Stimulated activated CD8-positive, alpha-beta memory T cell treated with anti-CD3 and anti-CD28 coated beads, Interleukin-4, amount 100 ng/mL, for 1 hour (primary cell): ENCODE data around the gene BNIP1.

ENCODE experiments used
- DNase-seq, 2 donors: peaks; one replicate each; pipeline ENCODE4 v3.0.0-alpha.2; 2020; ENCODE audit warnings: low read depth in 2 of 2, low spot score in 1 of 2

Gene BNIP1

DNA sequence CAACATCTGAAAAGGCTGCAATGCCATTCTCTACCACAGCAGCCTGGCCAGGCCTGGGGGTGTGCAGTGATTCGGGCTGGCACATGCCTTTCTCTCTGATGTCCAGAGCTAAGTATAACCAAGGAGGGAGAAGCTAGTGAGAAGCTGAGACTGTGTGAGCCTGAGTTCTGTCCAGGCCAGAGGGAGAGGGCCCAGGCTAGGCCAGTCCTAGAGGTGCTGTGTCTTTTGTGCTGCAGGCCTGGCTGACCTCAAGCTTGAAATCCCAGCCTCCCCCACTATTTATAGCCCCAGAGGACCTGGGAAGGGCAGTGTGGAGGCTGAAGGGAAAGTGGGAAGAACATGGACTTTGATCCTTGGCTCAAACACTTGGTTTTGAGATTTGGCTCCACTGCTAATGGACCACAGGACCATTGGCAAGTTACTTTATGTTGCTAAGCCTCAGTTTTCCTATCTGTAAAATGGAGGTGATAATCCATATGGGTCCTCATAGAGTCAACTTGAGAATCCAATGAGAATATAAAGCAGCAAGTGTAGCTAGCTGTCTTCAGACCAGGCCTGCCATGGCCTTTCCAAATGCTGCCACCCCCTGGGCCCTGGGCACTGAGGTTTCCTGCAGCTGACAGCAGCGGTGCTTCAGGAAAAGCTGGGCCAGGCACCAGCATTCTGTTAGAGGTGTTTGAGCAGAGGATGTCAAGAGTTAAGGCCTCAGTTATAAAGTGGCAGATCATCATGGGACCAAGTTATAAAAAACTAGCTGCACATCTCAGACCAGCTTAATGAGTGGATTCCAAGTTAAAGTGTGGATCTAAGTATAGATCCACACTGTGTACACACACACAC lies 21.1 kb downstream of the BNIP1 start:
- DNase-seq = no peak

DNA sequence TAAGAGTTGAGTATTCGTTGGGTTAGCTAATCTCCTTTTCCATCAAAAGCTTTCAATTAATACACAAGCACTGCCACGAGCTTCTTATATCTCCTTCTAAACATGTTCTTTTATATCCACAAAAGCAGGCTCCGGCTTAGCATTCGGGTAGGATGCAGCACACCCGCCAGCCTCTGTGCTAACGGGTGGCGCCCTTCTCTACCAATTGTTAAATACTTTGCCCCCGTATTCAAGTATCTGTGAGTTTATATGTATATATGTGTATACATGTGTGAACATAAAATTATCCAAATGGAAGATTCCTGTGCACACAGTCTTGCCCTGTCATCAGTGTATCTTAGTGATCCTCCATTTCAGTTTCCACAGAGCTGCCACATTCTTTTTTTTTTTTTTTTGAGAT lies 27.8 kb downstream of the BNIP1 start:
- DNase-seq = no peak

DNA sequence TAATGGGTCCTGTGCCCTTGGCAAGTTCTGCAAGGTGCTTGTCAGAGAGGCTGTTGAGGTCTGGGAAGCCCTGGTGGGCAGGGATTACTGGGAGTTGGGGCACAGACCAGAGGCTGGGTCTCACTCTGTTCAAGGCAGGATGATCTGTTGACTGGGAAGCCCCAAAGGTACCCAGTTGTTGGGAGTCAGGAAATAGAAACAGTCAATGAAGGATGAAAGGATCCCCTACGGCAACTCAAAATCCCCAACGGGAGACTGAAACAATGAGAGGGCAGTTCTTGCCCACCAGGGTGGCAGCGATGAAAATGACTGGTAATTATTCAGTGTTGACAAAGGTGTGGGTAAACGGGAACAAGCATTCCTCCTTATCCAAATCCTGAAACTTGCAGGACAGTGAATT lies 31.2 kb downstream of the BNIP1 start:
- DNase-seq = no peak

DNA sequence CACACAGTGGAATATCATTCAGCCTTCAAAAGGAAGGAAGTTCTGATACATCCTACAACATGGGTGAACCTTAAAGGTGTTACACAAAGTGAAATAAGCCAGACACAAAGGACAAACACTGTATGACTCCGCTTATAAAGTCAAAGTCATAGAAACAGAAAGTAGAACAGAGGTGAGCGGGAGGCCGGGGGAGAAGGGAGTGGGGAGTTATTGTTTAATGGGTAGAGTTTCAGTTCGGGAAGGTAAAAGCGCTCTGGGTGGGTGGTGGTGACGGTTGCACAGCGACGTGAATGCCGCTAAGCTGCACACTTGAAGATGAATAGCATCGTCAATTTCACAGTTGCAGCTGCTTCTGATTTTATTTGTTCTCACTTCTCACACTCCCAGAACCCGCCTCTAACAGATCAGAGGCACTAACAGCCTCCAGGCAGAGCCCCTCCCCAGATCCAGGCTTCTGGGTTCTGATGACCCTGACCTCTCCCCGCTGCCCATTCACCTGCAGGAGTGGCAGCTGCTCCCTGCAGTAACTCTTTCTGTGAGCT lies 34.1 kb downstream of the BNIP1 start:
- DNase-seq = no peak

DNA sequence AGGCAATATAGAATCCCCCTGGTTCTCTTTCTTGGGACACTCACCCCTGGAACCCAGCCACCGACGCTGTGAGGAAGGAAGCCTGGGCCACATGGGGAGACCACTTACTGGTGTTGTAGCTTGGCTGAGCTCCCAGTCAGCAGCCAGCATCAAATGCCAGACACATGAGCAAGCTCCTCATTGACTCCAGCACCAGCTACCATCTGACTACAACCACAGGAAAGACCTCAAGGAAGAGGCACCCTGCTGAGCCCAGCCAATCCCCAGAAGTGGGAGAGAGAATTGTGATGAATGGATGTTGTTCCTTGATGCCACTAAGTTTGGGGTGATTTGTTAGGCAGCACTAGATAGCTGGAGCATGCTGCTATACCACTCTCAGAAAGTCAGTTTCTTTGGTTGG lies 36.0 kb downstream of the BNIP1 start:
- DNase-seq = no peak

DNA sequence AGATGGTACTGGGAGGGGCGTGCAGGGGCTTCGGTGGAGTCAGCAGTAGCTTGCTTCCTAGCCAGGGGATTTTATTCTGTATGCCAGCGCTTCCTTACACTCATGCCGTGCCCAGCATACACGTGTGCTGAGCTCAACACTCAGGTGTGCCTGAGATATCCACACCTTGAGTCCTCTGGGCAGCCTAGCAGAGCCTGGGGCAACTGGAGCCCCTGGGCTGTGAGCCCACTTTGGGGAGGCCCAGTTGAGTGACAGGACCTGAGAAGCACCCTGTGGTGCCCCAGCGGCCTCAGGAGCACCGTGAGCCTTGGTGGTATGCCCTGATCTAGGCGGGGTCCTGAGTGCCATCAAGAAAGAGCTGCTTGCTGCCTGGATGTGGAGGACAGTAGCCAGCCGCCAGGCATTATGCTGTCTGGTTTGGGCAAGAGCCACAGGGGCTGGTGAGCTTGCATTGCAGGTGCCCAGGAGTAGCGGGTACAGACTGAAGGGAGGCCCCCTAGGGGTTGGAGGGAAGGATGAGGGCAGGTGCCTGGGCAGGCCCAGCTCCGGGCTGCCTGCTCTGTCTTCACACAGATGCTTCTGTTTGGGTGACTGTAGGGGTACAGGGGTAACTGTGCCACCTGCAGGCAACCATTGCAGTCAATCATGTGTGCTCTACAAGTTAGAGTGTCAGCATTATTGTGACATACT lies 42.9 kb downstream of the BNIP1 start:
- no peak for DNase-seq

DNA sequence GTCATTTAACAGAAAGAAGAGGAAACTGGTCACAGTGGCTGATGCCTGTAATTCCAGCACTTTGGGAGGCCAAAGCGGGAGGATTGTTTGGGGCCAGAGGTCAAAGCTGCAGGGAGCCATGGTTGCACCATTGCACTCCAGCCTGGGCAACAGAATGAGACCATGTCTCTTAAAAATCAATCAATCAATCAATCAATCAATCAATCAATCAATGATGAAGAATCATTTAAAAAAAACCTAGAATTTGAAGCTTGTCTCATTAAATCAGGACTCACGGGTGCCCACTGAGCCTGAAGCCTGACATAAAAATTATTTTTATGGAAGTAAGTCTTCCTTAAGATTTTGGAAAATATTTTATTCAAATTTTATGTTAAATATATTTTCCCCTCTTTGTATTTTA lies 43.9 kb downstream of the BNIP1 start:
- DNase-seq = no peak

DNA sequence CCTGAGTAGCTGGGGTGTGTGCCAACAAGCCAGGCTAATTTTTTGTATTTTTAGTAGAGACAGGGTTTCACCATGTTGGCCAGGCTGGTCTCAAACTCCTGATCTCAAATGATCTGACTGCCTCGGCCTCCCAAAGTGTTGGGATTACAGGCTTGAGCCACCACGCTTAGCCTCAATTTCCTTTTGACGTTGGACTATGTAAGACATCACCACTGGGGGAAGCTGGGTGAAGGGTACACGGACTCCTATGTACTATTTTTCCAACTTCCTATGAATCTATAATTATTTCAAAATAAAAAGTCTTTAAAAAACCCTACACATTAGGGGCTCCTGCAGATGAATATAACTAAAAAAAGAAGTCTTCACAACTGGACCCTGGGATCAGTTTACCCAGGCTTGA lies 46.7 kb downstream of the BNIP1 start:
- no peak for DNase-seq

DNA sequence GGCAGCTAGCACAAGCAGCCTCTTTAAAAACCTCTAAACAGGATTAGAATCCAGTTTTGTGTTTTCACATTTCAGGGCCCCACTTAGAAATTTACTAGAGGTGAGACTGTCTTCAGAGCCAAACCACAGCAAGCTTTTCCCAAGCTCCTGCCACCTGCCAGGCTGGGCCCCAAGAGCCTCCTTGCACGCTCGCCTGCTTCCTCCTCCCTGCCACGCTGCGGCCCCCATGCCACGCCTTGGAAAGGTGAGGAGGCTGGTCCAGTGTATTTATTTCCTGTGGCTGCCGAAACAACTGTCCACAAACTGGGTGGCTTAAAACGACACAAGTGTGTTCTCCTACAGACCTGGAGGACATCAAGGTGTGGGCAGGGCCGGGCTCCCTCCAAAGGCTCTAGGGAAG lies 47.2 kb downstream of the BNIP1 start:
- no peak for DNase-seq

DNA sequence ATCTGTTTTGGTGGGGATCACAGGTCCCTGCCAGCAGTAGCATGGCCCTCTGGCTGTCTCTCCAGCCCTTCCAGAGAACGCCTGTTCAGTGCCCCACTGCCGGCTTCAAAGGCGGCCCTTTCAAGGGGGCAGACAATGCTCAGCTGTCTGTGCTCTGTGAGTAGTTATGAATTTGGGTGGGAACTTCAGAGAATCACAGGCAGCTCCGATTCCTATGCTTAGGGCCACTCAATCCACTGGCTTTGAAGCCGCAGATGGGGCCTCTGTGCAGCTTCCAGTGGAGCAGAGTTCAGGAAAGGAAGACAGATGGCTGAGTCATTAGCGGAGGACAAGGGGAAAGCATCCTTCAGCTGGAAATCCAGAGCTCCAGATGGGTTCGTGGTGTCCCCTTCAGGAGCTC lies 48.2 kb downstream of the BNIP1 start:
- no peak for DNase-seq

DNA sequence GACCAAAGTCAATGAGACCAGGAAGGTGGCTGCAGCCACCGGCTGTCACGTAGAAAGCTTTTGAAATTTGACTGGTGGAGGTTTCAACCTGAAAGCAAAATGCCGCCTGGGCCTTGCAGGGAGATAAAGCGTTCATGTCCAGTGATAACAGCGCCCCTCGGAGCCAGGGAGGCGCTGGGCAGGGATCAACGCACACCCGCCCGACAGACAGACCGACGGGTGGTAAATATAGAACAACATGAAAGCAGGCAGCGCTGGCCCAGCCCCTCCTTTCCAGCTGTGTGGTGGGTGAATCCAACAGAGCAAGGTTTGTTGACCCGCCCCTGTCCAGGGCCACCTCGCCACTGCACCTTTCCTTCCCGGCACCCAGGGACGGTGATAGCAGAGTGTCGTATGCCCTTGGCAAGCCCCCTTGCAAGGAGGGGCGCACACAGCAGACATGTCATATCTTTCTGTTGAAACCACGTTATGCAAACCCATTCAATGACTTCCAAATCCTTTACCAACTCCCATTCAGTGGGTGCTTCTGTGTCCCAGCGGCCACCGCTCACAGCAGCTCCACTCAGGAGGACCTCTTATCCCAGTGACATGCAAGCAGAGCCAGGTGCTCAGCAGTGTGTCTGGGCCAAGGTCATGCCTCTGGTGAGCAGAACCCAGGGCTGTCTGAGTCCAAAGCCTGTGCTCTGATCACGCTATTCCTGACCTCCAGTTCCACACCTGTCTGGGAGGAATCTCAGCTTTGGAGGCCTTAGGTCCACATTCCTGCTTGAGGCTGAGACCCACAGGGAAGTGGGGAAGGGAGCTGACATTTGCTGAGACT lies 52.0 kb downstream of the BNIP1 start:
- DNase-seq = no peak

DNA sequence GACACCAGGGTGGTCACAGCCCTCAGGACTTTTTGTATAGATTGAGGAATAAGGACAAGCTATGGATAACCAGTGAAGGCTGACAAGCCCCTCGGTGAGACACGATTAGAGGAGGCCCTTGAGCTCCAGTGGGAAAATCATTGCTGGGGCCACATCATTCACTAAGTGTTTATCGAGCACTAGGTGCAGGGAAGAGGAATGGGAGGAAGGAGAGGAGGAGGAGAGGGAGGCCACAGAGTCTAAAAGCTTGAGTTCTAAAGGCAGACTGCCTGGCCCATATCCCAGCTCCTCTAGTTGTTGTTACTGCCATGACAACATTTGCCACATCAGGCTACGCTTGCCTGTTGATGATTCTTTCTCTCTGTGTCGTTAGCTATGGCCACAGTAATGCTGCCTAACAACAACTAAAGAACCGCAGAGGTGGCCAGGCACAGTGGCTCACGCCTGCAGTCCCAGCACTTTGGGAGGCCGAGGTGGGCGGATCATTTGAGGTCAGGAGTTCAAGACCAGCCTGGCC lies 53.1 kb downstream of the BNIP1 start:
- DNase-seq = no peak

DNA sequence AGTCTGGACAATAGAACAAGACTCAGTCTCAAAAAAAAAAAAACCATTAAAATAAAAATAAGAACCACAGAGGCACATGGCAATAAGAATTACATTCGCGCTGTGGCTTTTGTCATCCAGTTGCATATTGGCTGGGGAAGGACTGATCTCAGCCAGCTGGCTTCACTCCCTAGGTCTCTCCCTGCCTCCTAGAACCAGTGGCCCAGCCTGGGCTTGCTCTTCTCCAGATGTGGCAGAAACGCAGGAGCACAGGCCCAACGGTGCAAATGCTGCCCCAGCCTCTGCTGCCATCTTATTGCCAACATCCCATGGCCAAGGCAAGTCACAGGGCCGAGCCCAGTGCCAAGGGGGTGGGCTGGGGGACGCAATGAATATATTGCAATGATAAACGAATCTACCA lies 53.7 kb downstream of the BNIP1 start:
- DNase-seq = no peak

DNA sequence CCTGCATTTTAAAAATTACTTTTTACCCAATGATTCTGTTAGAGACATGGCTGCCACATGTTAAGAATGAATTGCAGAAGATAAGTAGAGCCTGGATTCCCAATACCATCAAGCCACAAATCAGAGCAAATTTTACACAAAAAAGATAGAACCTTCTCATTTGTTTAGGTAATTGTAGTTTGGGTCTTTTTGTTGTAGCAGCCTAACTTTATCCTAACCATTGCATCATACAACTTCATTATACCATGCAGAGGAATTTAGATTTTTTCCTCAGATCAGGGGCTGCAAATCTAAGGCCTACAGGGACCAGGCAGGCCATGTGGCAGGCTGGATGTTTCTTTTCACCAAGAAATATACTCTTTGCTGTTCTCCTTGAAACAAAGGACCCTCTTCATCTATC lies 56.0 kb downstream of the BNIP1 start:
- DNase-seq = no peak

DNA sequence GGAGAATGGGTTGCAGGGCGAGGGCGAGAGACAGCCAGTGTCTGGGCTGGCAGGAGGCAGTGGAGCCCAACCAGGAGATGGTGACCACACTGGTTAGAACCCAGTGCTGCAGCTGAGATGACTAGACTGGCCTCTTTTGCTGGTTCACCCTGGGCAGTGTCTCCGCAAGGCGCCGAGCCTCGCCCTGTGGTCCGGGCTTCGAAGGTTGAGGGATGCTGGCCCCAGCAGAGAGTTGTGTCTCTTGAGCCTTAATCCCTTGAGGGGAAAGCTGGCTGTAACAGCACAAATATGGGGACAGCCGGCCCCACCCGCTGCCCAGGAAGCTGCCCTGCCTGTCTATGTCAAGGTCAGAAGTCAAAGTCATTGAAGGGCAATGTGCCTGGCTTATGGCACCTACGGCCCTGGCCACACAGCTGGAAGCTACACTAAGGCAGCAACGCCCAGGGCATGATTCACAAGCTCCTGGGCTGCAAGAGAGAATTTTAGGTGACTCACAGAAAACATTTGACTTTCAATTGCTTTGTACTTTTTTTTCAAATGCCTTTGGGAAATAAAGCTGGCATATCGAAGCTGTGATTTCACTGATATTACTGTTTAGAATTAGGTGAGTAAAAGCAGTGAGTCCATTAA lies 57.4 kb downstream of the BNIP1 start:
- DNase-seq = no peak

DNA sequence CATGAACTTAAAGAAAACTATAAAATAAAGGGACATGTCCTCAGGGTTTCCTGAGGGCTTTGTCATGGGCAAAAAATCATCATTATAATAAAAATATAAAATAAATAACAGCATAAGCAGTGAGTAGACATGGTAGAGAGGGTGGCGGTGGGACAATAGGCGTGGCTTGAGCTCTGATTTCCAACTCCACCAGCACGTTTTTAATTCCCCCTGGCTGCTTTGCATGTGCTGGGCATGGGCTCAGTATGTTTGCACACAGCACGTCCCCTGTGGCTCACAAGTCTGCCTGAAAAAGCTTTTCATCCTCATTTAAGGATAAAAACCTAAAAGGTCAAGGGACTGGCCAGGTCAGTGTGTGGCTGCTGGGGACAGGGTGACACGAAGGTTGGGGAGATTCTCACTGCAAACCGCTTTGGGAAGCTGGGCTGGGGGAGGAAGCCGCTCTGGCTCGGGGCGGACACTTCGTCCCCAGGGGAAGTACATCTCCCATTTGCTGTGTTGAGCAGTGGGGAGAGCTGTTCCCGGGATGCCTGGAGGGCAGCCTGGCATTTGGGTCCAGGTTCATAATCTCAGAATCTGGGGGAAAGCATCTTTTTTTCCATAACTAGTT lies 58.0 kb downstream of the BNIP1 start:
- DNase-seq = no peak

DNA sequence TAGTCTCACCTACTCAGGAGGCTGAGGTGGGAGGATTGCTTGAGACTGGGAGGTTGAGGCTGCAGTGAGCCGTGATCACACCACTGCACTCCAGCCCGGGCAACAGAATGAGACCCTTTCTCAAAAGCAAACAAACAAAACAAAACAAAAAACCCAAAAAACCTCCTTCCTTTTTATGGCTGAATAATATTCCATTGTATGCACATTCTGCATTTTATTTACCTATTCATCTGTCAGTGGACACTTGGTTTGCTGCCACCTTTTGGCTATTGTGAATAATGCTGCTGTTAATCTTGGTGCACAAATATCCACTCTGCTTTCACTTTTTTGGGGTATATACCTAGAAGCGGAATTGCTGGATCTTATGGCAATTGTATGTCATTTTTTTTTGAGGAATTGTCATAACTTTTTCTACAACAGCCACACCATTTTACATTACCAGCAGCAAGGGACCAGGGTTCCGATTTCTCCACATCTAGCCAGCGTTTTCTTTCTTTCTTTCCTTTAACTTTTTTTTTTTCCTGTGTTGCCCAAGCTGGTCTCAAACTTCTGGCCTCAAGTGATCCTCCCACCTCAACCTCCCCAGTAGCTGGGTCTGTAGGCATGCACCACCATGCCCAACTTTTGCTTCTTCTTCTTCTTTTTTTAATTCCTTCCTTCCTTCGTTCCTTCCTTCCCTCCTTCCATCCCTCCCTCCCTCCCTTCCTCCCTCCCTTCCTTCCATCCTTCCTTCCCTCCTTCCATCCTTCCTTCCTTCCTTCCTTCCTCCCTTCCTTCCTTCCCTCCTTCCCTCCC lies 60.1 kb downstream of the BNIP1 start:
- no peak for DNase-seq

DNA sequence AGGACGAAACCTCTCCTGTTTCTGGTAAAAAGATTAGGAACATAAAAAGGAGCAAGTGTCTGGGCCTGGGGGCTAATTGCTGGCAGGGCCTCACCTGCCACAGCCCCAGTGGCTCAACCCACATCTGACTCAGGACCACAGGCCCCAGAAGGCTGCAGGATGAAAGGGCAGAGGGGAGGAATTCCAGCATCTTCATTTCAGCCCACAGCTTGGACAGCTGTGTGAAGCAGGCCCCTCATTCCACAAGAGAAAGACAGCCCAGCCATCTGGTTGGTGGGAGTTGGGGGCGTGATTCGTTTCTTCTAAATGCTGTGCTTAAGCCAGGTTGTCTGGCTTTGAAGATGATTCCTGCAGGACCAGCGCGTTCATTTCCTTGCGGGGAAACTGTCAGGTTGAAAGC lies 61.6 kb downstream of the BNIP1 start:
- no peak for DNase-seq

DNA sequence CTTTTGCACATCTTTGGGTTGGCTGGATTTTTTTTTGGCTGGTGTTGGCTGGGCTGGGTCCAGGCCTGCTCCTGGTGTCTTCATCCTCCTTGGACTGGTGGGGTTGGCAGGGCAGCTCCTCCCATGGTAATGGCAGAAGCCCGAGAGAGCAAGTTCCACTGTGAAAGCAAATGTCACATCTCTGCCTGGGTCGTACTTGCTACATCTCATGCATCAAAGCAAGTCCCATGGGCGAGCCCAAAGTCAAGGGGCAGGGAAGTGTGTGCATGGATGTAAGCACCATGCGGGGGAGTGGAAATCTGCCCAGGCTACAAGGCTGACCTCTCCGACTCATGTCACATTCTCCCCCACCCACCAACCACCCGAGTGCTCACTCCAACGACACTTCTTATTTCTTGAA lies 64.0 kb downstream of the BNIP1 start:
- no peak for DNase-seq

DNA sequence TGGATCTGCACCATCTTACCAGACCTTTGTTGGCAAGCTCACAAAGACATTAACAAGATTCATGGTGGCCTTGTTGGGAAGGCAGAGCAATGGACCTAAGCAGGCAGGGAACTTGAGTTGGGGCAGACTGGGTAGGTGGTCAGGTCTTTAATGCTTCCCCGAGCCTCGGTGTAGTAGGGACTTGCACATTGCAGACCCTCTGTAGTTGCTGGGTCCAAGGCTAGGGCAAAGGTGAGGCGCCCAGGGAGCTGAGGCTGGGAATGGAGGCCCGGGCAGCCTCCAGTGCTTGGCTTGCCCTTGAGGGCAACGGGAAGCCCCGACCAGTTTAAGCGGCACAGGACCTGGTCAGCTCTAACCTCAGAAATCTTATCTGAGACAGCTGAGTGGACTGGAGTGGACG lies 66.5 kb downstream of the BNIP1 start:
- DNase-seq = no peak
